Gastroesophageal sphincter (tissue), 3 donors: ENCODE data around the gene IMMP2L.

Source experiments
- CTCF ChIP-seq, 4 experiments: fragments of 200-600 bp in 2 of 4; fragments of 450-650 bp in 2 of 4; sonication (generic) in 1 of 4; IDR thresholded peaks; one replicate each; pipeline ENCODE4 v1.5.1; 2017 to 2019; ENCODE audit warnings: antibody characterized with exemption in 4 of 4, mild to moderate bottlenecking in 2 of 4, moderate library complexity in 2 of 4
- POLR2A ChIP-seq, 2 donors: fragments of 450-650 bp; IDR thresholded peaks; one replicate each; pipeline ENCODE4 v1.6.1; 2017; ENCODE audit warnings: antibody characterized with exemption in 2 of 2, mild to moderate bottlenecking in 2 of 2, moderate library complexity in 1 of 2

DNA sequence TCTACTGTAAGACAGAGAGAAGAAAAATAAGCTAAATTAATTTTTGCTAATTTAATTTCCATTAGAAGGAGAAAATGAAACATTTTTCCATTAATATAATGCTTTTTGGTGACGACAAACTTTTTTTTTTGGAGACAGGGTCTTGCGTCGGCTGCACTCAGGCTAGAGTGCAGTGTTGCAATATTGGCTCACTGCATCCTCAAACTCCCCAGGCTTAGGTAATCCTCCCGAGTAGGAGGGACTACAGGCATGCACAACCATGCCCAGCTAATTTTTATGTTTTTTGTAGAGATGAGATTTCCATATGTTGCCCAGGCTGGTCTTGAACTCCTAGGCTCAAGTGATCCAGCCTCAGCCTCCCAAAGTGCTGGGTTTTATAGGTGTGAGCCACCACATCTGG lies 701.1 kb downstream of the IMMP2L start:
- TF ChIP-seq CTCF (IDR thresholded peaks at IDR 0.05): no peak
- no peak for TF ChIP-seq POLR2A (IDR thresholded peaks at IDR 0.05)
